C4-2B (cell line): Measurements from ENCODE around the gene HOXB9.

Experiments
- CTCF ChIP-seq: fragments of 450-650 bp; conservative IDR thresholded peaks from 2 replicates; pipeline ENCODE4 v1.5.1; 2017; ENCODE audit warnings: mild to moderate bottlenecking
- ZFX ChIP-seq: fragments of 450-650 bp; IDR thresholded peaks from 2 replicates; pipeline ENCODE4 v1.6.1; 2017

GRCh38 chr17:48624118-48624517 is 2.0 kb downstream of the HOXB9 start:
- no peak for TF ChIP-seq CTCF
- no peak for TF ChIP-seq ZFX
